ENCODE data around the gene UBE2O. TPM values are rescaled to one million over a fixed set of nuclear protein-coding genes. Genes with fewer than 3 reads are reported as not detected.
"Not testable (repeated sequence)": the region's sequence is repeated elsewhere in the genome, so short reads cannot be mapped to it uniquely, and the experiment has no call there.

UBE2O gene
- total RNA-seq, 6 donors from 2014 or later: 20.5 to 55.5 (median 27.7) TPM

DNA sequence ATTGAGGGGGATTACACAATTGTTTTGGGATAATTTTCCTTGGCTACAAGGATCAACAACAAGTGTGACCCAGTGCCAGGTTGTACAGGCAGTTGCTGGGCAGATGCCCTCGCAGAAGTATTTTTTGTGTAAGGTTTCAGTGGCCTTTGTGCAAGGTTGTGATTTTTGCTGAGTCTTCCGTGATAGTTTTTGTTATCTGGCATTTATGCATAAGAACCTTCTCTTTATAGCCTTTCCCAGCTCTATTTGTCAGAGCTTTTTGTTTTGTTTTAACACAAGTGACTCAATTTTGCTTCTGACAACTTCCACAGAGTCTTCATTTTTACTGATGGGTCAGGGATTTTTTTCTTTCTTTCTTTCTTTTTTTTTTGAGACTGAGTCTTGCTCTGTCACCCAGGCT is 92.5 kb downstream of the UBE2O start:
- ATAC-seq (ENCODE audit: low FRiP score in 2 of 2) (no peak), DNase-seq (no peak)
- 71 to 81% methylated on average over 2 of the region's 2 CpGs for WGBS, 2 donors
- no peaks in the 10 kb centered on the region for H3K27me3 ChIP-seq
- H3K9me3 ChIP-seq: no peaks in the 10 kb centered on the region
- no peak overlapping the region for H3K4me3 ChIP-seq
- H3K36me3 ChIP-seq: no peaks in the 10 kb centered on the region
- H3K27ac ChIP-seq: no peak overlapping the region
- peaks cover 9 to 20% (median 17%) of the 10 kb centered on the region in 4 donors for H3K4me1 ChIP-seq
- no peak for TF ChIP-seq POLR2AphosphoS5 (IDR thresholded peaks at IDR 0.05)
- TF ChIP-seq POLR2A (IDR thresholded peaks at IDR 0.05): no peak
- TF ChIP-seq, protein P1, sequence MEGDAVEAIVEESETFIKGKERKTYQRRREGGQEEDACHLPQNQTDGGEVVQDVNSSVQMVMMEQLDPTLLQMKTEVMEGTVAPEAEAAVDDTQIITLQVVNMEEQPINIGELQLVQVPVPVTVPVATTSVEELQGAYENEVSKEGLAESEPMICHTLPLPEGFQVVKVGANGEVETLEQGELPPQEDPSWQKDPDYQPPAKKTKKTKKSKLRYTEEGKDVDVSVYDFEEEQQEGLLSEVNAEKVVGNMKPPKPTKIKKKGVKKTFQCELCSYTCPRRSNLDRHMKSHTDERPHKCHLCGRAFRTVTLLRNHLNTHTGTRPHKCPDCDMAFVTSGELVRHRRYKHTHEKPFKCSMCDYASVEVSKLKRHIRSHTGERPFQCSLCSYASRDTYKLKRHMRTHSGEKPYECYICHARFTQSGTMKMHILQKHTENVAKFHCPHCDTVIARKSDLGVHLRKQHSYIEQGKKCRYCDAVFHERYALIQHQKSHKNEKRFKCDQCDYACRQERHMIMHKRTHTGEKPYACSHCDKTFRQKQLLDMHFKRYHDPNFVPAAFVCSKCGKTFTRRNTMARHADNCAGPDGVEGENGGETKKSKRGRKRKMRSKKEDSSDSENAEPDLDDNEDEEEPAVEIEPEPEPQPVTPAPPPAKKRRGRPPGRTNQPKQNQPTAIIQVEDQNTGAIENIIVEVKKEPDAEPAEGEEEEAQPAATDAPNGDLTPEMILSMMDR (IDR thresholded peaks at IDR 0.05): no peak
- TF ChIP-seq EP300 (IDR thresholded peaks at IDR 0.05): no peak

DNA sequence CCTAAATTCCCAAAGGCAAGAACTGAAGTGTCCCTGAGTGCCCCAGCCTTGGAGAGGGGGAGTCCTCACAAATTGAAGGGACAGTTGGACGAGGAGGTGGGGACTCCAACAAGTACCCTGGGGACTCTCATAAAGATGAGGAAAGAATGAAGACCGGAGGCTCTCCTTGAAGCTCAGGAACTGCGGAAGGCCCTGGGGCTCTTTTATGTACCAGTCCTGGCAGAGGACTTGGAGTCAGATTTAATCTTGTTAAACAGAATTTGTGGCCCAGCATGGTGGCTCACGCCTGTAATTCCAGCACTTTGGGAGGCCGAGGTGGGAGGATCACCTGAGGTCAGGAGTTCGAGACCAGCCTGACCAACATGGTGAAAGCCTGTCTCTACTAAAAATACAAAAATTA is 93.2 kb downstream of the UBE2O start:
- not testable (repeated sequence) for H3K27ac ChIP-seq

DNA sequence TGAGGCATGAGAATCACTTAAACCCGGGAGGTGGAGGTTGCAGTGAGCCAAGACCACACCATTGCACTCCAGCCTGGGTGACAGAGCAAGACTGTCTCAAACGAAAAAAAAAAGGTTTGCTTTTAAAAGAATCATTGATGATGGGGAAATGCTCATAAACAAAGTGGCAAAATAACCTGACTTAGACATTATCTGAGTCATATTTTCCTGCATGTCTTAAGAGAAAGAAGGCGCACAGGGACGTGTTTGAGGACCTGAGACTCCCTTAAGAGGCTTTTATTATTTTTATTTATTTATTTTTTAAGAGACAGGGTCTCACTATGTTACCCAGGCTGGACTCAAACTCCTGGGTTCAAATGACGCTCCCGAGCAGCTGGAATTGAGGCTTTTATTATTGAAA is 93.6 kb downstream of the UBE2O start:
- Histone ChIP-seq H3K36me3 (no peaks in the 10 kb centered on the region), H3K4me1 (peaks cover 12 to 25% (median 22%) of the 10 kb centered on the region in 4 donors), H3K9me3 (no peaks in the 10 kb centered on the region), H3K4me3 (no peak overlapping the region), H3K27ac (no peak overlapping the region), H3K27me3 (no peaks in the 10 kb centered on the region)
- 90 to 91% methylated on average over 6 of the region's 6 CpGs for WGBS, 2 donors
- TF ChIP-seq EP300 (IDR thresholded peaks at IDR 0.05) (no peak), POLR2AphosphoS5 (IDR thresholded peaks at IDR 0.05) (no peak), POLR2A (IDR thresholded peaks at IDR 0.05) (no peak)
- TF ChIP-seq, protein P1 (IDR thresholded peaks at IDR 0.05): no peak
- no peak for DNase-seq
- ATAC-seq (ENCODE audit: low FRiP score in 2 of 2): no peak

More for the DNA sequence above, 93.2 kb downstream of the UBE2O start:
- H3K4me3 ChIP-seq; DNase-seq; H3K9me3 ChIP-seq; ATAC-seq (ENCODE audit: low FRiP score in 2 of 2); H3K36me3 ChIP-seq; H3K27me3 ChIP-seq: not testable (repeated sequence)
- WGBS, 2 donors: 91 to 93% methylated on average over 6 of the region's 6 CpGs
- peaks cover 9 to 21% (median 18%) of the 10 kb centered on the region in 4 donors for H3K4me1 ChIP-seq

DNA sequence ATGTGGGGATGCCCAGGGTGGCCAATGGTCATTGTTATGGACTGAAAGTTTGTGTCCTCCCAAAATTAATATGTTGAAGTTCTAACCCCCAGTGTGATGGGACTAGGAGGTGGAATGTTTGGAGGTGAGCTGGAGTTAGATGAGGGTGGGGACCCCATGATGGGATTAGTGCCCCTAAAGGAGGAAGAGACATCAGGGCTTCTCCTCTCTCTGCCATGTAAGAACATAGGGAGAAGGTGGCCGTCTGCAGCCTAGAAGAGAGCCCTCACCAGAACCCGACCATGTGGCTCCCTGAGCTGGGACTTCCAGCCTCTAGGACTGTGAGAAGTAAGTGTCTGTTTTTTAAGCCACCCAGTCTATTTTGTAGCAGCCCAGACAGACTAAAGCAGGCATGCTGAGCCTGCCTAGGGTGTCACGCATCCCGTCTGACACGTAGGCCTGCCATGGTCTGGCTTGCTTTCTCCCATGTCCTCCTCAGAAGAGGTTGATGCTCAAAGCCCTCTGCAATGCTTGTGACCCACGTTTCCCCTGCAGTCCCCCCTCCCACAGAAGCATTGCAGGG is 95.3 kb downstream of the UBE2O start:
- no peak overlapping the region for H3K4me3 ChIP-seq
- no peaks in the 10 kb centered on the region for H3K36me3 ChIP-seq
- WGBS, 2 donors: 58 to 89% methylated on average over 3 to 6 of the region's 6 CpGs
- ATAC-seq (ENCODE audit: low FRiP score in 2 of 2) (no peak), DNase-seq (no peak)
- H3K27ac ChIP-seq: no peak overlapping the region
- H3K27me3 ChIP-seq: no peaks in the 10 kb centered on the region
- TF ChIP-seq, protein P1 (IDR thresholded peaks at IDR 0.05): no peak
- TF ChIP-seq EP300 (IDR thresholded peaks at IDR 0.05): no peak
- no peak for TF ChIP-seq POLR2AphosphoS5 (IDR thresholded peaks at IDR 0.05)
- no peak for TF ChIP-seq POLR2A (IDR thresholded peaks at IDR 0.05)
- H3K9me3 ChIP-seq: no peaks in the 10 kb centered on the region
- peaks cover 15 to 30% (median 24%) of the 10 kb centered on the region in 4 donors for H3K4me1 ChIP-seq

DNA sequence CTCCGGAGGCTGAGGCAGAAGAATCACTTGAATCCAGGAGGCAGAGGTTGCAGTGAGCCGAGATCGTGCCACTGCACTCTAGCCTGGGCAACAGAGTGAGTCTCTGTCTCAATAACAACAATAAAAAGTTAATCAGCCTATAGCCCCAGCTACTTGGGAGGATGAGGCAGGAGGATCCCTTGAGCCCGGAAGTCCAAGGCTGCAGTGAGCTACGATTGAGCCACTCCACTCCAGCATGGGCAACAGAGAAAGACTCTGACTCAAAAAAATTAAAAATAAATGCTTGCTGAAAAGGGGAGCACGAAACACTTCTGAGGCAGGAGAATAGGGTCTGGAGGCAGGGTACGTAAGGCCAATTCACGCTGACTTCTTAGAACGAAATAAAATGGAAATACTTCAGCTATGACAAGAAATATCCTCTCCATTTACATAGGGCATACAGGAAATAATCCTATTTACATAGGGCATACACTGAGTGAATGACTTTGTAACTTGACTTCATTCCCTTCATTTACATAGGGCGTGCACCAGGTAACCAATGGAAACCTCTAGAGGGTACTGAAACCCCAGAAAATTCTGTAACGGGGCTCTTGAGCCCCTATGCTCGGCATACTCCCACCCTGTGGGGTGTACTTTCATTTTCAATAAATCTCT is 96.0 kb downstream of the UBE2O start:
- DNase-seq: no peak
- TF ChIP-seq EP300 (IDR thresholded peaks at IDR 0.05) (no peak), POLR2AphosphoS5 (IDR thresholded peaks at IDR 0.05) (no peak)
- TF ChIP-seq, protein P1 (IDR thresholded peaks at IDR 0.05): no peak
- 57 to 60% methylated on average over 12 of the region's 12 CpGs for WGBS, 2 donors
- no peak for ATAC-seq (ENCODE audit: low FRiP score in 2 of 2)
- no peak overlapping the region for H3K4me3 ChIP-seq
- H3K27ac ChIP-seq: no peak overlapping the region
- no peaks in the 10 kb centered on the region for H3K9me3 ChIP-seq
- no peaks in the 10 kb centered on the region for H3K27me3 ChIP-seq
- H3K4me1 ChIP-seq: peaks cover 10 to 31% (median 19%) of the 10 kb centered on the region in 4 donors
- H3K36me3 ChIP-seq: no peaks in the 10 kb centered on the region

Data from upper lobe of left lung (tissue), 6 donors.